GM21528 (cell line): ENCODE data around the gene SRSF10.
A peak's percentile ranks its signal among the peaks of the same experiment; 100 is the strongest.
"Not testable (repeated sequence)": the region's sequence is repeated elsewhere in the genome, so short reads cannot be mapped to it uniquely, and the experiment has no call there.

ENCODE experiments used
- ATAC-seq: cut with Tn5 transposase; IDR thresholded peaks from one replicate; pipeline ENCODE4 v1.9.1; 2021; ENCODE audit warnings: mild to moderate bottlenecking, moderate library complexity; ENCODE audit not compliant: unreplicated experiment, low FRiP score

SRSF10 gene

DNA sequence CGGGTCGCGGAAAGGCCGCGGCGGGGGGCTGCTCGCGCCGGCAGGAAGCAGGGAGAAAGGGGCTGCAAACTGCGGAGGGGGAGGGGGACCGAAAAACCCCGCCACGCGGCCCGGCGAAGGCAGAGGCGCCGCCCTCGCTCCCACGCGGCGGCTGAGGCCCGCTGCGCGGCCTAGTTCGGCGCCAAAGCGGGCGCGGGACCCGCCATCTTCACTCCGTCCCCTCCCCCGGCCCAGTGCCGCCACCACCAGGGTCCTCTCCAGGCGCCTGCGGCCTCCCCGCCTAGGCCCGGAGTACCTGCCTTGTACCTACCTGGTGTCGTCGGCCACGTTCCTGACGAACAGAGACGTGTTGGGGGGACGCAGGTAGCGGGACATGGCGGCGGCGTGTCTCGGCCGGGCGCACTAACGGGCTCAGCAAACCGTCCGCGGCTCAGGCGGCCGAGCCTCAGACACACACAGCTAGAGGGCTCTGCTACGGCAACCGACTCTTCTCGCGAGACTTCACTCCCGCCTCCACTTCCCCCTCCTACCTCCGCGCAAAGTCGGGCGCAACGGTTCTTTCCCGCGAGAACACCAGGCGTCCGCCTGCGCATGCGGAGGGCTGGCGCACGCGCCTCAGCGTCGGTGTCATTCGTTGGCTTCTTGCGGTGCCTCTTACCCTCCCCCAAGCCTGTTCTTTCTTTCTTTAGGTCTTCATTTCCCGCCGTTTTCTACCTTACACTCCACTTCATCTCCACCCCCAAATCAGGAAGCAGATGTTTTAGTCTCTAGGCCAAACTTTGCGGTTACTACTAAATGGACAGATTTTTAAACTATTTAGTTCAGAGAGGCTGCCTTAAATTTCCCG is at the start of gene SRSF10:
Gene SRSF10 (minus strand): TSS at position 447 of the 847 bp plus-strand sequence. CDS start 72 bp downstream, at position 375.
- ATAC-seq: peak; percentile 90

- no peak for ATAC-seq
Observed at GRCh38 chr1:24027838-24028468, 47.8 kb upstream of the SRSF10 start.

GRCh38 chr1:24022581-24023361 is 42.6 kb upstream of the SRSF10 start:
- no peak for ATAC-seq

DNA sequence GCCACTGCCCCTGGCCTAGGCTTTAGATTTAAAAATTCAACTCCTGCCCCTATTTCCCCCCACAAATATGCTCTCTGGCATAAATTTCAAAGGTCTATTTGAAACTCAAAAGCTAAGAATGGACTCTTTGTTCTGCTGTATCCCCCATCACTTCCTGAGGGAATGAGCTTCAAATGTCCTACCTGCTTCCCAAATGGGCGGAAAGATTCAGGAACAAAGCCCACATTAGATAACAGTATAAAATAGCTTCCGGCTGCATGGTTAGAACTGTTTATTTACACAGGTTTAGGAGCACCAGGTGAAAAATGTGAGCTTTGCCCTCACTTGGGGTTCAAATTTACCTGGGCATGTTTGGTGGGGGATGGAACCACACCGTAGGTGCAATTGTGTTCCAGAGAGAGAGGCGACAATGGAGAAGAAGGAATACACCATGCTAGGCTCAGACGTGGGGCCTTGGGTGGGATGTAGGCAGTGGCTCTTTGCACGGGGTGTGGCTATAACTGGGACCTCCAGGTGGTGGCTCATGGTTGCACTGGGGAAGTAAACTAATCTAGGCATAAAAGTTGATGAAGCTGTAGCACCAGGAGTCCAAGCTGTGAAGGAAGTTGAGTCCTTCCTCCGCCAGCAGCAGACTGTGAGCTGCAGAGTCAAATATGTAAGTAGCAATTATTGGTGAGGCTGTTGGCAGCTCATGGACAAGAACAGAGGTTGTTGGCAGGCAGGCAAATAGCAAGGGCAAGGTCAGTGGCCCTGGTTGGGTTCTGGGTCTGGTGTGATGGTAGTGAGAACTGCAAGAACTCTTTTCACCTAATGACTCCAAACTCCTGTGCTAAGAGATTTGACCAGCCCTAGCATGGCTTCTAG is 41.5 kb upstream of the SRSF10 start:
- ATAC-seq: no peak

GRCh38 chr1:24020470-24020869 is 40.3 kb upstream of the SRSF10 start:
- ATAC-seq: no peak

DNA sequence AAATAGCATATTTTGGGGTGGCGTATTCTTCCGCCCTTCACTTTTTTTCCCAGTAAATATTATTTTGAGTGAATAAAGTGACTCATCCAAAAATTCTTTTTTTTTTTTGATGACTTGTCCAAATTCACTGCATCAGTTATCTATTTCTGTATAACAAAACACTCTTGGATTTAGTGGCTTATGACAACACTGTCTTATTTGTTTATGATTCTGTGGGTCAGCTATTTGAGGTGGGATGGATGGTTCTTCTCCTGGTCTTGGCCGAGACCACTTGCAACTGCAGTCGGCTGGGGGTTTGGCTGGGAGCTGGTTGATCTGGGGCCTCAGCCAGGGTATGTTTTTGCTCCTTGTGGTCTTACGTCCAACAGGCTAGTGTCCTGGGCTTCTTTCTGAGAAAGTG is 39.9 kb upstream of the SRSF10 start:
- ATAC-seq: no peak

GRCh38 chr1:24018611-24019580 is 38.8 kb upstream of the SRSF10 start:
- ATAC-seq: no peak

GRCh38 chr1:24015221-24016210 is 35.4 kb upstream of the SRSF10 start:
- ATAC-seq: no peak

DNA sequence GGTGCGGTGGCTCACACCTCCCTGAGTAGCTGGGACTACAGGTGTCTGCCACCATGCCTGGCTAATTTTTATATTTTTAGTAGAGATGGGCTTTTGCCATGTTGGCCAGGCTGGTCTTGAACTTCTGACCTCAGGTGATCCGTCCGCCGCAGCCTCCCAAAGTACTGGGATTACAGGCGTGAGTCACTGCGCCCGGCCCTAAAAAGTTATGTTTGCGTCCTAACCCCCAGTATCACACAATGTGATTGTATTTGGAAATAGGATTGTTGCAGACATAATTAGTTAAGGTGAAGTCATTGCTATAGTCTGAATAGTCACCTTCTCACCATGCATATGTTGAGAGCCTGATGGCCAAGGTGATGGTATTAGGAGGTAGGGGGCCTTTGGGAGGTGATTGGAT is 32.8 kb upstream of the SRSF10 start:
- not testable (repeated sequence) for ATAC-seq

DNA sequence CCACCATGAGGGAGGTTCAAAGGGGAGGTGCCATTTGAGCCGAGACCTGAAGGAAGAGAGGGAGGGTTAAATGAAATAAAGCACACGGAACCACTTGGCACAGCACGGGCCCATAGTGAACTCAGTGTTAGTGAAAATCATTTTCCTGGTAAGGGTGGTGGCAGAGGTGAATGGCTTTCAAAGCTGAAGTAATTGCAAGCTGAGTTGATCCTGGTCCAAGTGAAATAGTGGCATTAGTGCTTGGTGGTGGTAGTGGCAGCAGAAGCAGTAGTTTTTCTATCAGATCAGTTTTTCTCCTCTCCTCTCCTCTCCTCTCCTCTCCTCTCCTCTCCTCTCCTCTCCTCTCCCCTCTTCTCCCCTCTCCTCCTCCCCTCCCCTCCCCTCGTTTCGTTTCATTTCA is 30.5 kb upstream of the SRSF10 start:
- no peak for ATAC-seq

DNA sequence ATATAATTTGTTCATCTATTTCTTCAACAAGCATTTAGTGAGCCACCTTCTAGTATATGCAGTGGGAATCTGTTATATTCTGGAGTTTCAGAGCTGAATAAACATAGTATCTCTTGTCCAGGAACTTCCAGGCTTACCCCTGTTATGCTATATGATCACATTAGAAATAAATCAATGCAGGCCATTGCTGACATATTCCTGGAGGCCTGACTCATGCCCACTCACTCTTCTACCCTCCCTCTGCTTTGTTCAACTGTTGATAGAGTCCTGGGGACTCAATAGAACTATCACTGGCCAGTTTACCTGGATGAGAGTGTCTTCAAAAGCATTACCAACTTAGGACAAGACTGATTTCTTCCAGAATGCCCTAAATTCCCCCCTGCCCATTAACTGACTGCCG is 29.3 kb upstream of the SRSF10 start:
- ATAC-seq: no peak

- not testable (repeated sequence) for ATAC-seq
Observed at GRCh38 chr1:24008574-24009184, 28.6 kb upstream of the SRSF10 start.

- ATAC-seq: no peak
Observed at GRCh38 chr1:24007079-24007478, 27.0 kb upstream of the SRSF10 start.

GRCh38 chr1:24005163-24005562 is 25.0 kb upstream of the SRSF10 start:
- ATAC-seq: no peak

DNA sequence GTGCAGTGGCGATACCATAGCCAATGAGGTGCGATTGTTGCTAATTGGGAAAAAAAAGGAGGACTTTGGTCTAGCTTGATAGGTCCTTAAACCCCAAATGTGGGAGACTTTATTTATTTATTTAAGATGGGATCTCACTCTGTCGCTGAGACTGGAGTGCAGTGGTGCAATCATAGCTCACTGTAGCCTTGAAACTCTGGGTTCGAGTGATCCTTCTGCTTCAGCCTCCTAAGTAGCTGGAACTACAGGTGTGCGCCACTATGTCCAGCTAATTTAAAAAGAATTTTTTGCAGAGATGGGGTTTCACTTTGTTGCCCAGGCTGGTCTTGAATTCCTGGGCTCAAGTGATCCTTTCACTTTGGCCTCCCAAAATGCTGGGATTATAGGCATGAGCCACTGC is 24.0 kb upstream of the SRSF10 start:
- no peak for ATAC-seq

GRCh38 chr1:24003331-24003972 is 23.3 kb upstream of the SRSF10 start:
- no peak for ATAC-seq

DNA sequence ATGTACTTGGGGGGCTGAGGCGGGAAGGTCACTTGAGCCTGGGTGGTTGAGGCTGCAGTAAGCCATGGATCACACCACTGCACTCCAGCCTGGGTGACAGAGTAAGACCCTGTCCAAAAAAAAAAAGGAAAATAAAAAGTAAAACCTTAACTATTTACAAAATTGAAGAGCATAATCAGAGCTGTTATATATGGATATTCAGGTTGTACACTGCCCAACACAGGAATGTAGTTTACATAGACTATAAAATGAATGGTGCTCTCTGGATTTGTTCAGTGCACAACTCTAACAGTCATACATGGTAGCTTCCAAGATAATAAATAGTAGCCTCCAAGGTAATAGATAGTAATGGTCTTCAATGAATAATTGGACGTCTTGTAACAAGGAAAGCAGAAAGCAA is 22.6 kb upstream of the SRSF10 start:
- no peak for ATAC-seq
